NCI-H1105 treated with DMSO at 0.1 percent for 48 hours (cell line): Measurements from ENCODE around the gene GRHL3.

Experiments
- DNase-seq: peaks from one replicate; lab custom pipeline; 2025; lab: John Stamatoyannopoulos, UW

Gene GRHL3

DNA sequence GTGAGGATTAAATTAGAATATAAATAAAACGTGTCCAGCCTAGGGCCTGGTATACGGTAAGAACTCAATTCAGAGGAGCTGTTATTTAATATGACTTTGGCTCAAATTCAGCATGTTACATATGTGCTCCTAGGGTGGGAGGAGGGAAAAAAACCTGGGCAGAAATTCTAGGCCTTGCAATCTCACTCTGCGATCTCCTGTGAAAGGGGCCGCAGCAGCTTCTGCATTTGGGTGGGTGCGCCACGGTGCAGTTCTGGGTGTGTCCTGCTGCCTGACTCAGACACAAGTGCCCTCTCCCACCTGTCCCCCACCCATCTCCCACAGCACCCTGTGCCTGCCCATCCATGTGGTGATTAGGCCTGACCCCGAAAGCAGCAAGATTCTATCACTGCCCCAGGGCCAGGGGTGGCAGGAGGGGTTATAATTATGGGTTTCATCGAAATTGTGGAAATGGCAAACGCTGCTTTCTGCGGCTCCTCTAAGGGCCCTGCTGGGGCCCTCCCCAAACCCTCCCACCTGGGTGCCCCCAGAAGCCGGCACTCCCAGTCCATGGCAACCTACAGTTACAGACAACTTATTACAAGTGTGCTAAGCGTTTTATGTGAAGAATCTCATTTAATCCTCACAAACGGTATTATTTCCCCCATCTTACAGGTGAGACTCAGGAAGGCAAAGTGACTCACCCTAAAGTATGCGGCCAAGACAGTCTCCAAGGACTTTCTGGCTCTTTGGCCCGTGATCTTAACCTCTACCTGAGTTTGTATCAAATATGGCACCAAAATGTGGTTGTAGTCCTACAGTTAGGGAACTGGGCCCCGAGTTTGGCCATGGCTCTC is 25.5 kb upstream of the GRHL3 start:
- DNase-seq = no peak

DNA sequence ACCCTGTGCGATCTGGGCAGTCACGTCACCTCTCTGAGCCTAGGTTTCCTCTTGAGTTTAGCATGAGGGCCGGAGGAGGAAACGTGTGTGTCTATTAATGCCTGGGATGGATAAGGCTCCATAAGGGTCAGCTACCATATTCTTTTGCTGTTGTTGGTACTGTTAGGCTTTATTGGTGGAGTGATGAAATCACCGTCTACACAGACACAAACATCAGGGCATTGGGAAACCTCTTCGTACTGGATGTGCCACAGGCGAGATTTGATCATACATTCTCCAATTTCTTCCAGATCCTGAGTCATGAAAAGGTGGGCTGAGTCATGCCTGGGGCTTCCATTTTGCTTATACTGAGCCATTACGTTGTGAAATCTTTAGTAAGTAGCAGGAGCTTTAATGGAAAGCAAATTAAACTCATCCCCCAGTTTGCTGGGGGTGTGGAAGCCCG is 24.9 kb upstream of the GRHL3 start:
- no peak for DNase-seq

DNA sequence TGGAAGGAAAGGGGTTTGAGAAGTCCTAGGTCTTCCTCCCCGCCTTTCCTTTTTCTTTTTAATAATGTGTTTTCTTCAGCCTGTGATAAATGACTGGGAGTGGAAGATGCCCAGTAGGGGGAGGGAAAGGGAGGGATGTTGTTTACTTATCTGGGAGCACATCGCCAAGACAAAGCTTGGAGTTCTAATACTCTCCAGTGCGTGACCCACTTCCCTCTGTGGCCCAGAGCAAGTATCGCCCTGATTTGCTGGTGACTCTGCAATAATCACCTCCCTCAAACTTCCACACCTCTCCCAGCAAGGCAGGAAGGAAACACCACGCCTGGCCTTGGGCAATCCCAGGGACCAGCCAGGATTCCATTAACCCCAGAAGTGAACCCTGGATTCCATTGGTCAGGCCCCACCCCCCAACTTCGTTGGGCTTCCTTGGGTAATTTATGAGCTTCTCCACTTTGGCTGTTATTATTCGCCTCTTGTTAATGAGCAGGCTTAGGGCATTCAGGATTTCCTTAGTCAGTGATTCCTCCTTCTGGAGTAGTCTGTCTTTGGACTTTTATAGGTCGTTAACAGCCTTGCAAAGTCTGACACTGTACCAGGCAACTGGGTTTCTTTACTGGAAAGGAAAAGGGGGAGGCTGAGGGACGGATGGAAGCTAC is 24.3 kb upstream of the GRHL3 start:
- no peak for DNase-seq

DNA sequence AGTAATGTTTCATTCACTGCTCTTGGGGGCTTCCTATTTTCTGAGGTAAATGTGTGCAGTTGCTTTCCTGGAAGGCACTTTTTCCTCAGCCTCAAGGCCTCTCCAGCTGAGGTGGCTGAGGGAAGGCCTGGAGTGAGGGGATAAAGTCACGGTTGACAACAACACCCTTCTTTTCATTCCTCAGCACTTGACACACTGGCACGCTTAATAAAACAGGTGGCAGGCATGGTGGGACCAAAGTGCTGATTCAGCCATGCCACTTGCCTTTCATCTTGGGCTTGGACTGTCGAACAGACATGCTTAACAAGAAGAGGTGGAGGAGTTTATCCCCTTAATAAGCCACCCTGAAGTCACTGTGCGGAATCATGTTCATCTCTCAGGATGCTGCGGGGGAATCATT is 23.6 kb upstream of the GRHL3 start:
- no peak for DNase-seq

DNA sequence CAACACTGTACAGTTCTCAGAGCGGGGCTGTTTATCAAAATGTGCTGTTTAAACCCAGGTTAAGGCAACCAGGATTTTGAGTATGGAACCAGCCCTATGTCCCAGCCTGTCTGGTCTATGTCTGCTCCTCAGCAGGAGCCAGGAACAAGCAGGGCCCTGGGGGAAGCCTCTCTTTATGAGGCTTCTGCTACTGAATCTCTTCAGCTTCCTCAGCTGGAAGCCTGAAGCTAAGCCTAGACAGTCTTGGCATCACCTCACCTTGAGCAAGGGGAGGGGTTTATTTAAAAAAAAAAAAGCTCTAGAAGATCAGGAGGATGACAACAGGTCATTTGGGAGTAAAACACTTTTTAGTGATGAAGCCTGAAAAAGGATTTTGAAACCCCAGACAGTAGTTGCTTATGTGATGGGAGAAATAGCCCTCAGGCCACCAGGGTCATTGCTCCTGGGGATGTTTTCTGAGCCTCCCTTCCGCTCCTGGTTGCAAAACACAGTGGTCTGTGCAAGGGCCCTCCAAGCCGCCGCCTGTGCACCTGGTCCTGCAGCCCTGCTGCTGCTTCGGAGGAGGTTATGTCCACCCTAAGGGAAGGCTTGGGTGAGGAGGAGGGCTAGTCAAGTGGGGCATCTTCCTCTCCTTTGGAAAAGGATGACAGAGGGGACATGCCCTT is 21.8 kb upstream of the GRHL3 start:
- no peak for DNase-seq

DNA sequence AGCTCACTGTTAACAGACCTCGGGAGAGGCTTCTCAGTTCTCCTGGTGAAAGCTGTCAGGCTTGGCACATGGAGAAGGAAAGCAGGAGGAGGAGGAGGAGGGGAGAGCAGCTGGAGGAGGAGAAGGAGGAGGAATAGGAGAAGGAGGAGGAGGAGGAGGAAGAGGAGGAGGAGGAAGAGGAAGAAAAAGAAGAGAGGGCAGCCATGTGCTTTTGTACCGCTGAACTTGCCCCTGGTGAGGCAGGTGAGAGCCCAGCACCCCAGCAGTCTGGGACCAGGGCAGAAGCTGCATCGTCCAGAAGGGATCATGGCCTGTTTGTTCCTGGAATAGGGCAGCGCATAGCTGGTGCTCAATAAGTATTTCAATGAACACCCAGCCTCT is 21.3 kb upstream of the GRHL3 start:
- DNase-seq = no peak

DNA sequence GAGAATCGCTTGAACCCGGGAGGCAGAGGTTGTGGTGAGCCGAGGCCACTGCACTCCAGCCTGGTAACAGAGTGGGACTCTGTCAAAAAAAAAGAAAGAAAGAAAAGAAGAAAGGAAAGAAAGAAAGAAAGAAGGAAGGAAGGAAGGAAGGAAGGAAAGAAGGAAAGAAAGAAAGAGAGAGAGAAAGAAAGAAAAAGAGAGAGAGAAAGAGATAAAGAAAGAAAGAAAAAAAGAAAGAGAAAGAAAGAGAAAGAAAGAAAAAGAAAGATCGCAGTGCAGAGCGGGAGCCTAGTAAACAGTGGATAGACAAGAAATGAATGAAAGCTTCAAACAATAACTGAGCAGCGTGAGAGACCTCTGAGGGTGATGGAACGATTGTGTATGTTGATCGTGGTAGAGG is 20.6 kb upstream of the GRHL3 start:
- DNase-seq = no peak

DNA sequence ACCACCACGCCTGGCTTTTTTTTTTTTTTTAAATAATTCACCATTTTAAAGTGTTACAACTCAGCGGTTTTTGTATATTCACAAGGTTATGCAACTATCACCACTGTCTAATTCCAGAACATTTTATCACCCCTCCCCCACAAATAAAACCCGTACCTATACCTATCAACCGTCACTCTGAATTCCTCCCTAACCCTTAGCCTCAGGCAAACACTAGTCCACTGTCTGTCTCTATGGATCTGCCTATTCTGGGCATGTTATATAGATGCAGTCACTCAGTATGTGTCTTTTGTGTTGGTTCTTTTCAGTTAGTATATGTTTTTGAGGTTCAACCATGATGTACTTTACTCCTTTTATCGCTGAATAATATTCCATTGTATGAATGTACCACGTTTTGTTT is 19.3 kb upstream of the GRHL3 start:
- DNase-seq = no peak

DNA sequence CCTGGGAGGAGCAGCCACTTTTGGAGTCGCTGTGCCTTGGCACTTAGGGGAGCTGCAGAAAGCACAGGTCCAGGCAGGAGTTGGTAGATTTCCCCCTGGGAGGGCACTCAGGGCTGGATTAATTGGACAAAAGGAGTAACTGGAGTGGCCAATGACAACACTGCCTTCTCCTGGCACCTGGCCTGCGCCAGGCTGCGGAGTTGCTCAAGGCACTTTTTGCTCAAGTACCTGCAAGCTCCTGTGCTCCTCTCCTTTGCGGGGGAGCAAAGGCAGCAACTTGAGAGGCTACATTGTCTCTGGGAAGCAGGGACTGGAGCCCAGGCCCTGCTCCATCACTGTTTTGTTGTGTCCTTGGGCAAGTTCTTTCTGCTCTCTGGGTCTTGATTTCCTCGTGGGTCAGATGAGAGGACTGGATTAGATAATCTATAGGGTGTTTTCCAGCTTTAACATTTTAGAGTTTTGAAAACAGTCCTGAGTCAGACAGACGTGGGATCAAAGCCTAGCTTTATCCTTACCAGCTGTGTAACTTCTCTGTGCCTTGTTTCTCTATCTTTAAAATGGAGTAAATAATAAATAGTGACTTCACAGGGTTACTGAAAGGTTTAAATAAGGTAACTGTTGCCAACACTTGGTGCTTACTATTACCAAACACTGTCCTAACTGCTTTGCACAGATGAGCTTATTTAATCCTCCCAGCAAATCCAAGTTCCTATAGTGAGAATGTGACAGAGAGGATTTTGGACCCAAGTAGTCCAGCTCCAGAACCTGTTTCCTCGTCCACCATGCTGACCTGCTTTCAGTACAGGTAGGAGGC is 18.0 kb upstream of the GRHL3 start:
- DNase-seq = no peak

DNA sequence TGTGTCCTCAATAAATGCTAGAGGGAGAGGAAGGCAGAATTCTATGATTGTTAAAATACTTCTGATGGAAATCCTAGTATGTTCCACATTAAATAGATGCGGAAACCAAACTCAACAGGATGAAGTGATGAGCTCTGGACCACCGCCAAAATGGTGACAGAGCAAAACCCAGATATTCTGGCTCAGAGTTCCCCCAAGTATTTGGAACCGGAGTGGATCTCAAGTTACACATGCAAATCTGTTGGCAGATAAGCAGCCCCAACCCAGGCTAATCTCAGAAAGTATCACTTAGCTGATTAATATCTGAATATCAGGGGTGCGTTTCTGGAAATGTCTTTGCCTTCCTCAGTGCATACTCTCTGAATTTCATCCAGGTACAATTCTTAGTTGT is 17.4 kb upstream of the GRHL3 start:
- no peak for DNase-seq

DNA sequence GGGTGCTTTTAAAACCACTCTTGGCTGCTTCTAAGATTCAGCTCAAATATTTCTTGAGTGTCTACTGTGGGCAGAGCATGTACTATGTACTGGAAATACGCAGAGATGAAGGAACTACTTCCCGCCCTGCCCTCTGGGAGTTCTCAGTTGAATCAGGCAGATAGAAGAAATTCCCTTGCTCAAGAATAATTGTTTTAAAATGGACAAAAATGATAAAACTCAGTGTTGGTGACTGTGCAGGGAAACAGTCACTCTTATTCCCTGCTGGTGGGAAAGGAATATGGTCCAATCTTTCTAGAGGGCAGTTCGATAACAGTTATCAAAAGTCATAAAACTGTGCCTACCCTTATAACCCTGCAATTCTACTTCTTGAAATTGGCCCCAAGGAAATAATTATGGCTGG is 16.9 kb upstream of the GRHL3 start:
- no peak for DNase-seq

DNA sequence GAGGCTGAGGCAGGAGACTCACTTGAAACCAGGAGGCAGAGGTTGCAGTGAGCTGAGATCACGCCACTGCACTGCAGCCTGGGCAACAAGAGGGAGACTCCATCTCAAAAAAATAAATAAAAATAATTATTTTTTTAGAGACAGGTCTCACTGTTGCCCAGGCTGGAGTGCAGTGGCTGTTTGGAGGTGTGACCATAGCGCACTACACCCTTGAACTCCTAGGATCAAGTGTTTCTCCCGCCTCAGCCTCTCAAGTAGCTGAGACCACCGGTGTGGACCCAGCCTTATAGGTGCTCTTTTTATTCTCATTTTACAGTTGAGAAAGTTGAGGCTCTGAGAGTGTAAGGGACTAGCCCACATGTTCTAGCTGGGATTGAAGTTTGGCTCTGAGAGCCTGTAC is 15.6 kb upstream of the GRHL3 start:
- no peak for DNase-seq

DNA sequence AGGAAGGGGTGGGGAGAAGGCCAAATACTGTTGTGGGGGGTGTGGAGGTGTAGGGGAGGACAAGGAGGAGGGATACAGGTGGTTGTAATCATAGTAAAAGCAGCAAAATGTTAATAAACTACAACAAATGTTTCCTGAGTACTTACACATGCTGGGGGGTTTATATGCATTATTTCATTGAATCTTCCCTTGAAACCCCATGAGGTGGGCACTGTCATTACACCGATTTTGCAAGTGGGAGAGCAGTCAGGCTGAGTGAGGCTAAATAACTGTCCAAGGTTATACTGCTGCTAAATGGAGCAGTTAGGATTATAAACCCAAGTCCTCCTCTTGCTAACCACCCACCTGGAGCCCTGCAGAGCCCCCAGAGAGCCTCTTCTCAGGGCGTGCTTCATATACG is 14.4 kb upstream of the GRHL3 start:
- no peak for DNase-seq

DNA sequence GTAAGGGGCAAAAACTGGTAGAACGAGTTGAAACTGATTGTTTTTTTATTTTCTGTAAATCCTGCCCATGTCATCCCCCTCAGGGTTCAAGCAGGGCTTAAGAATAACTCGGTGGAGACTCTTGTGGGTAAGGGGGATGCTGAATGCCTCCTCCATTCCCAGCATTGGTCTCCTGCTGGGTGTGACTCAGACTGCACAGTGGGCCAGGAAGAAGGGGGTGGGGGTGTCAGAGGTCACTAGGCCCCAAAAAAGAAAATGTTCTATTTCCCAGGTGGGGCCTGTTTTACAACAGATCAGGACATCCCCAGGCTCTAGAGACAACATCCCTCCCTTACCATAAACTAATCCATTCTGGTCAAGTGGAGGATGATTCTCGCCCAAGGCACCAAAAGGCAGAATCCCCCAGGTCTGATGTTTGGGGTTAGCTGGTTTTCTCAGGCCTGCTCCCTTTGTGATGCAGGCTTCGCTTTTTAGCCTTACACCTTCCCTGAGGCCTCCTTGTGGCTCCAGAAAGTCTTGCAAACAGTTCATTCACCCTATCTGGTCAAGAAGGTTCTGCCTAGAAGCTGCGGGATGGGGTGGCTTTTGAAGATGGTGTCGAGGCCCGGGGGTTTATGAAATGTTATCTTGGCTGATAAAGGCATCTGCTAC is 10.7 kb upstream of the GRHL3 start:
- DNase-seq = no peak

DNA sequence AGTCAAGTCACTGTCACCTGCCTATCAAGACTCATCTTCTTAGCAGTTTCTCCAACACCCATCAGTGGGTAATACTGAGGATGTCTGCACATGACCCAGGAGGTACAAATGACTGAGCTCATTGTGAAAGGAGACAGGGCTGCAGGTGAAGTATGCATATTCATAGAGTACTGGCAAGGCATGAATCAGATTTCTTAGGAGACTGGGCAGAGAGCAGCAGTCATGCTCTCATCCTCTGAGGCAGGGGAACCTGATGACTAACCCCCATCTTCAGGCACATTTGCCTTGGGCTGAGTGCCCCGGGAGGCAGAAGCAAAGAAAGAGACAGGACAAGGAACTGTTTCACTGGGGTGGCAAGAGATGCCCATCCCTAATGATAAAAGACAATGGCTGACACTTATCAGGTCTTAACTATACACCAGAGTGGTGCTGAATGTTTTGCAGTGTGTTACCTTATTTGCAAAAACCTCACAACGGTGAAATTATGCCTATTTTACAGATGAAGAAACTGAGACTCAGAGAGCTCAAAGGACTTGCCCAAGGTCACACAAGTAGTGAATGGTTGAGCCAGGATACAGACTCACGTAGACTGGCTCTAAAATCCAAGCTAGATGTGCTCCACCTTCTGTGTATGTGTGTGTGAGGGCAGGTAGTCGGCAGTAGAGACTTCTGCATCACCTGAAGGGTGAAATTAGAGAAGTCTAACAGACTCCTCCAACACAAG is 9.2 kb upstream of the GRHL3 start:
- DNase-seq = no peak

DNA sequence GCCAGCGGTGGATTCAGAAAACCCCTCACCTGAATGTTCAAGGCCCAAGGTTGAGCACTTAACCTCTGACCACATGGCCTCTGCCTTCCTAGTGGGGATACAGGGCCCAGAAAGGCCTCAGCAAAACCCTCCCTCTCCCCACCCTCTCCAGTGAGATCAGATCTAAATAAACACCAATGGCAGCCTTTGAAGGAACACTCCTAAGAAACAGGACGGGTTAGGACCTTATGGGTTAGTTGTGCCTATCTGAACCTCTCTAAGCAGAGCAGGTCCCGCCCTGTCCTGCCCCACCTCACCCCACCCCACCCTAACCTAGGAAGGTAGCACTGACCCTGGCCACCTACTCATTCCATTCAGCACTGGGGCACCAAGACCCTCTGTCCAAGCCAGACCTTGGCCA is 7.9 kb upstream of the GRHL3 start:
- DNase-seq = no peak

DNA sequence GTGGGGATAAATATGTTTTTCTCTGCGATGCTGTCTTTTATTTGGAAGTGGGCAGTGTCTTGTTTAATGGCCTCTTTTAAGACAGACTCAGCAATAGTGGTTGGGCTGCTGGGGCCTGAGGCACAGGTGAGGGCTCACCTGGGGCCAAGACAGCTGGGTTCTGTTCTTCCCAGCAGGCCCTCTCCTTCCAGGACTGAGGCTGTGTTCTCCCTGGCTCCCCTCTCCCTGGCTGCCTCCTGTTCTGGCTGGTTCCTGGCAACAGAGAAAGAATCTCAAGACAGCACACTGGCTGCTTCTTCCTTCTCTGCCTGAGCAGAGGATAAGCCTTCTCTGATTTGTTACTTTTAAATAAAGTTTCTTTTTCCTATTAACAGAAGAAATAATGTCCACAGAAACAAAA is 7.4 kb upstream of the GRHL3 start:
- DNase-seq = no peak

DNA sequence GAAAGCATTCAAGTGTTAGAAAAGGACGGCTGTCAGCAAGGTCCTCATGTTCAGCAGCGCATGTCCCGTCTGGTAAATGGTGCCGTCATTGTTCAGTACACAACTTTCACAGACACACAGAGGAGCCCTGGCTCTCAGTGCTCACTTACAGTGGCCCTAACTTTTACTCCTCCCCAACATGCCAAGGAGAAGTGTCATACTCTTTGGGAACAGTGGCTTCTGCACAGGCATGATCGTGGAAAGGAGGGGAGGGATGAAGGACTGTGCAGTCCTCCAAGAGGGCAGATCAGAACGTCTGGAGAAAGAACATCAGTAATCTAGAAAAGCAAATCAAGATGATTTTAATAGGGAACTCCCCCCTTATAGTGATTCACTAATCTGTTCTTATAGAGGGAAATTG is 3.8 kb upstream of the GRHL3 start:
- no peak for DNase-seq

DNA sequence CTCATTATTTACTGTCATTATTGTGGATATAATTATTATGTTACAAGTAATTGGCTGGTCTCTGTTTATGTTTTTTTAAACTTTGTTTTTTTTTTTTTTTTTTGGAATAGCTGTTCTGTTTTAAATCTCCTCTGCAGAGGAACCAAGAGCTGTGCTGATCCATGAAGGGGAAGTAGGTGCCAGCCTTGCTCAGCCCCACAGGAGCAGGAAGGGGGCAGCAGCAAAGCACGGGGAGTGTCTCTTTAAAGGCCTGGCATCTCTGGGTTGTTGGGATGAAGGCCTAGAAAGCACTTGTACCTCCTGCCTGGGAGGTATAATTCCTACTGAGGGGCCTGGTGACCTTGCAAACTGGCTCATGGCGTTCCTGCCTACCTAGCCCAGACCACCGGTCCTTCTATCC is 2.5 kb upstream of the GRHL3 start:
- no peak for DNase-seq

DNA sequence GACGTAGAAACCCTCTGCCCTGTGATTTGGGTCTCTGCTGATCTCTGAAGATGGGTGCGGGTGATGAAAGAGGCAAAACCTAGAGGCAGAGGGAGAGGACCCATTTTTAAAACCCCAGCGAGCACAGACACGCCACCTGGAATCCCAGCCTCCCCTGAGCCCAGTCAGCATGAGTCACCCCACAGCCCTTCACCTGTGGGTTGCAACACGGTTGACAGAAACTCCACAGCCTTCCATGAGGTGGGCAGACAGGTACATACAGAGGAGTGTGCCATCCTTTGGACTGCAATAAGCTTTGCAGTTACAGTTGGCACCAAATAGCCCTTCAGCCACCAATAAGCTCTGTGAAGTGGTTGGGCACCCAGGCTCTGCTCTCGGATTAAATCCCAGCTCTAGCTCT is 2.1 kb upstream of the GRHL3 start:
- DNase-seq = no peak

DNA sequence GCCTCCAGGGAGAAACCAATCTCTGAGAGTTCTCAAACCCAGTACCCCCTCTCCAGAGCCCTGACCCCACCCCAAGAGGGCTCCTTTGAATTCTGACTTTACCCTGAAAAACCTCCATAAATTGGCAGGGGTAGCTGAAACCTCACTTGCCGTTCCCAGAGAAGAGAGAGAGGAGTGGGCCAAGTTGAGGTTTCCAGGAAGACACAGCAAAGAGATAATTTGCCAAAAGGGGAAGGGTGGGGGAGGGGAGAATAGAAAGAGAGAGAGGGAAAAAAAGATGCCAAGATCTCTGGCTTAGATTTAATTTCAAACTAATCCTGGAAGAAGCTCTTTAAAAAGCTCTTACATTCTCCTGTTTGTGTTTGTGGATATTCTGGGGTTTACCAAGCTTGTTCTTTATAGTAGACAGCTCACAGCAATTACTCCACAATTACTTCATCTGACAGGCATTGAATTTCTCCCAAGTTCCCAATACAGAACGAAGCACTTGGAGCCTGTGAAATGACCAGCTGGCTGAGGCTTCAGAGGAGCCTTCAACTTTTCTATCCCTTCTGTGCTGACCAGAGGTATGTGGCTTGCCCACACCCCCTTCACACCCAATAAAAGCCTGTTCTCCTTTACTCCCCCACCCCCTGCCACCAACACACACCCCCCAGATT is 1.1 kb upstream of the GRHL3 start:
- no peak for DNase-seq
